PFSK-1 (cell line): ENCODE data around the gene UBFD1. TPM values are rescaled to one million over a fixed set of nuclear protein-coding genes. Genes with fewer than 3 reads are reported as not detected.

Experiments
- FOXP2 ChIP-seq: optimal IDR thresholded peaks from 2 replicates; pipeline ENCODE3; 2011; ENCODE audit warnings: borderline replicate concordance, control low read depth, inconsistent platforms; ENCODE audit not compliant: insufficient read depth; ENCODE audit errors: extremely low read length, extremely low read depth
- POLR2AphosphoS5 ChIP-seq: IDR thresholded peaks from 2 replicates; pipeline ENCODE4 v1.6.1; 2012; ENCODE audit warnings: low read depth, mild to moderate bottlenecking, control low read depth, low read length, moderate library complexity
- SIN3A ChIP-seq: IDR thresholded peaks from 2 replicates; pipeline ENCODE4 v1.6.1; 2012; ENCODE audit warnings: mild to moderate bottlenecking, low read length, moderate library complexity, borderline replicate concordance; ENCODE audit not compliant: insufficient read depth
- TAF1 ChIP-seq: IDR thresholded peaks from 2 replicates; pipeline ENCODE4 v1.6.1; 2012; ENCODE audit warnings: low read length, control low read depth, borderline replicate concordance; ENCODE audit not compliant: insufficient read depth
- polyA plus RNA-seq: library from polyadenylated mRNA; unstranded; fragments of >200 nt; gene quantifications from one replicate; pipeline ENCODE4 v1.2.1, GENCODE V29; 2012; ENCODE audit warnings: low read depth, missing spikeins; ENCODE audit not compliant: insufficient read length
- TF ChIP-seq, protein P1 (sequence below), 2 experiments: IDR thresholded peaks; 2 replicates each; pipeline versions ENCODE4 v1.6.1 to v1.8.0; 2011 to 2012; ENCODE audit warnings: low read depth in 2 of 2, low read length in 2 of 2, control low read depth in 1 of 2, inconsistent platforms in 1 of 2, mild to moderate bottlenecking in 1 of 2, moderate library complexity in 1 of 2; ENCODE audit not compliant: insufficient read depth in 1 of 2

UBFD1 gene, protein sequence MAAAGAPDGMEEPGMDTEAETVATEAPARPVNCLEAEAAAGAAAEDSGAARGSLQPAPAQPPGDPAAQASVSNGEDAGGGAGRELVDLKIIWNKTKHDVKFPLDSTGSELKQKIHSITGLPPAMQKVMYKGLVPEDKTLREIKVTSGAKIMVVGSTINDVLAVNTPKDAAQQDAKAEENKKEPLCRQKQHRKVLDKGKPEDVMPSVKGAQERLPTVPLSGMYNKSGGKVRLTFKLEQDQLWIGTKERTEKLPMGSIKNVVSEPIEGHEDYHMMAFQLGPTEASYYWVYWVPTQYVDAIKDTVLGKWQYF
- polyA plus RNA-seq, result 31.1 TPM

- TF ChIP-seq TAF1 (peak; percentile 66; the same call in 1 of the 2 replicates), POLR2AphosphoS5 (peak; percentile 60), FOXP2 (no peak), SIN3A (peak; percentile 92; the same call in 1 of the 2 replicates)
- TF ChIP-seq, protein P1, sequence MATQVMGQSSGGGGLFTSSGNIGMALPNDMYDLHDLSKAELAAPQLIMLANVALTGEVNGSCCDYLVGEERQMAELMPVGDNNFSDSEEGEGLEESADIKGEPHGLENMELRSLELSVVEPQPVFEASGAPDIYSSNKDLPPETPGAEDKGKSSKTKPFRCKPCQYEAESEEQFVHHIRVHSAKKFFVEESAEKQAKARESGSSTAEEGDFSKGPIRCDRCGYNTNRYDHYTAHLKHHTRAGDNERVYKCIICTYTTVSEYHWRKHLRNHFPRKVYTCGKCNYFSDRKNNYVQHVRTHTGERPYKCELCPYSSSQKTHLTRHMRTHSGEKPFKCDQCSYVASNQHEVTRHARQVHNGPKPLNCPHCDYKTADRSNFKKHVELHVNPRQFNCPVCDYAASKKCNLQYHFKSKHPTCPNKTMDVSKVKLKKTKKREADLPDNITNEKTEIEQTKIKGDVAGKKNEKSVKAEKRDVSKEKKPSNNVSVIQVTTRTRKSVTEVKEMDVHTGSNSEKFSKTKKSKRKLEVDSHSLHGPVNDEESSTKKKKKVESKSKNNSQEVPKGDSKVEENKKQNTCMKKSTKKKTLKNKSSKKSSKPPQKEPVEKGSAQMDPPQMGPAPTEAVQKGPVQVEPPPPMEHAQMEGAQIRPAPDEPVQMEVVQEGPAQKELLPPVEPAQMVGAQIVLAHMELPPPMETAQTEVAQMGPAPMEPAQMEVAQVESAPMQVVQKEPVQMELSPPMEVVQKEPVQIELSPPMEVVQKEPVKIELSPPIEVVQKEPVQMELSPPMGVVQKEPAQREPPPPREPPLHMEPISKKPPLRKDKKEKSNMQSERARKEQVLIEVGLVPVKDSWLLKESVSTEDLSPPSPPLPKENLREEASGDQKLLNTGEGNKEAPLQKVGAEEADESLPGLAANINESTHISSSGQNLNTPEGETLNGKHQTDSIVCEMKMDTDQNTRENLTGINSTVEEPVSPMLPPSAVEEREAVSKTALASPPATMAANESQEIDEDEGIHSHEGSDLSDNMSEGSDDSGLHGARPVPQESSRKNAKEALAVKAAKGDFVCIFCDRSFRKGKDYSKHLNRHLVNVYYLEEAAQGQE (IDR thresholded peaks at IDR 0.05; ENCODE audit: insufficient read depth in 1 of 2, low read depth in 2 of 2, low read length in 2 of 2), result no peak; a peak in 1 of 4 replicates
Measured at GRCh38 chr16:23556881-23557778, at the start of gene UBFD1, which contains the start of gene EARS2. Gene UBFD1 (plus strand): TSS chr16:23557727. CDS start chr16:23557743, 16 bp downstream. Gene EARS2 (minus strand): TSS chr16:23557350. CDS start chr16:23557343, 7 bp downstream.

DNA sequence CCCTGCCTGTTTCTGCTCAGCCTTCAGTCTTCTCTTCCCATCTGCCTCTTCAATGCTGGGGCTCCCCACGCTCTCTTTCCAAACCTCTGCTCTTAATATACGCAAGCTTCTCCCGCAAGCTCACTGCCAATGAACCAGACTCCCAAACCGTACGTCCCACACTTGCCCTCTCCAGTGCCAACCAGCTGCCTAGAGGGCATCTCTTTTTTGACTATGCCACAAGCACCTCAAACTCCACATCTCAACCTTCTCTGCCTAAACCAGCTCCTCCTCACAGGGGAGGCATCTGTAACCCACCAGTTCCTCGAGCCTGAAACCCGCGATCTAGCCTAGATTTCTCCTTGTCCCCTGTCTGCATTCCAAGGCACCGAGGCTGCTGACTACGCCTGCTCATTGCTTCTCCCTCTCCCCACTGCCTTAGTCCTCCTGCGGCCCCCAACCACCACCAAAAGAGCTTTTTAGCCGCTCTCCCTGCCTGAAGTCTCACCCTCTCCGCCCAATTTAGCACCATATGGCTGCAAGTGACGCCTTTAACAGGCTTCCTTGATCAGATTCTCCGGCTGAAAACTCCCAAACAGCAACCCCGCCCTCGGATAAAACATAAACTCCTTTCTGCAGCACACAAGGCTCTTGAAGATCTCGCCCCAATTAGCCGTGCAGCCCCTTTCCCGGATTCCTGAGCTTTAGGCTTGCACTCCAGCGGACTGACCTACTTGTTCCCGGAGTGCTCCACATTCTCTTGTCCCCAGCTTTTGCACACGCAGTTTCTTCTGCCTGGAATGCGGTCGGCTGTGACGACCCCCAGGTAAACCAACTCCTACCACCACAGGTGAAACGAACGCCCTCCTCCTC is 48.7 kb upstream of the UBFD1 start:
- TF ChIP-seq FOXP2 (no peak), POLR2AphosphoS5 (no peak), SIN3A (no peak), TAF1 (no peak)
- TF ChIP-seq, protein P1 (IDR thresholded peaks at IDR 0.05; ENCODE audit: insufficient read depth in 1 of 2, low read depth in 2 of 2, low read length in 2 of 2), result no peak

- TF ChIP-seq, protein P1 (IDR thresholded peaks at IDR 0.05; ENCODE audit: insufficient read depth in 1 of 2, low read depth in 2 of 2, low read length in 2 of 2), result no peak
- TF ChIP-seq FOXP2, result no peak
- no peak for TF ChIP-seq TAF1
- no peak for TF ChIP-seq POLR2AphosphoS5
- TF ChIP-seq SIN3A, result no peak
Measured at GRCh38 chr16:23509441-23509754, 48.1 kb upstream of the UBFD1 start.

GRCh38 chr16:23509782-23510163 is 47.8 kb upstream of the UBFD1 start:
- no peak for TF ChIP-seq FOXP2
- no peak for TF ChIP-seq POLR2AphosphoS5
- TF ChIP-seq, protein P1 (IDR thresholded peaks at IDR 0.05; ENCODE audit: insufficient read depth in 1 of 2, low read depth in 2 of 2, low read length in 2 of 2), result no peak
- no peak for TF ChIP-seq TAF1
- TF ChIP-seq SIN3A, result no peak
